Renal cortex interstitium (tissue), 15 donors: ENCODE measurements around the gene KRT6A. TPM values are rescaled to one million over a fixed set of nuclear protein-coding genes. Genes with fewer than 3 reads are reported as not detected.

Experiments
- DNase-seq, 11 donors: peaks; one replicate each; pipeline ENCODE4 v3.0.0-alpha.2; 2013; ENCODE audit warnings: low read depth in 9 of 11, low spot score in 4 of 11; ENCODE audit errors: extremely low read depth in 1 of 11
- long read RNA-seq, 16 experiments: transcript quantifications; one replicate each; lab custom pipeline, GENCODE V29; 2026
- polyA plus RNA-seq, 3 donors: library from polyadenylated mRNA; unstranded; fragments of 120-200 nt; gene quantifications; one replicate each; pipeline ENCODE4 v1.2.1, GENCODE V29; 2013; ENCODE audit not compliant: insufficient read length in 3 of 3

The KRT6A gene
- not detected for polyA plus RNA-seq
- long read RNA-seq, donor 1: 0 reads
- long read RNA-seq, donor 2: 0 reads
- long read RNA-seq, donor 3: 0 reads
- long read RNA-seq, donor 4: 0 reads
- long read RNA-seq, donor 5: 0 reads
- long read RNA-seq, donor 6: 0 reads
- long read RNA-seq, donor 7: 0 reads
- long read RNA-seq, donor 8: 0 reads
- long read RNA-seq, donor 9: 0 reads
- long read RNA-seq, donor 10: 0 reads
- long read RNA-seq, donor 11: 0 reads
- long read RNA-seq, donor 12: 0 reads
- long read RNA-seq, donor 13: 0 reads
- long read RNA-seq, donor 14: 0 reads
- long read RNA-seq, donor 15: 0 reads
- long read RNA-seq, donor 16: 0 reads

GRCh38 chr12:52493172-52493571 is at the start of gene KRT6A:
KRT6A (minus strand) TSS chr12:52493257; CDS start chr12:52493188, 69 bp downstream.
- no peak for DNase-seq

- DNase-seq: no peak
Observed at GRCh38 chr12:52542157-52542556, 49.1 kb upstream of the KRT6A start.

- no peak for DNase-seq
Observed at GRCh38 chr12:52541709-52542108, 48.7 kb upstream of the KRT6A start.

GRCh38 chr12:52540531-52540930 is 47.5 kb upstream of the KRT6A start:
- DNase-seq: no peak

GRCh38 chr12:52539821-52540173 is 46.7 kb upstream of the KRT6A start:
- DNase-seq: no peak

GRCh38 chr12:52539083-52539820 is 46.2 kb upstream of the KRT6A start:
- peak in 10 of 11 donors; percentile 7 to 40 (median 18) for DNase-seq

GRCh38 chr12:52537101-52537500 is 44.0 kb upstream of the KRT6A start:
- DNase-seq: no peak

GRCh38 chr12:52535574-52535973 is 42.5 kb upstream of the KRT6A start:
- DNase-seq: no peak

- DNase-seq: no peak
Observed at GRCh38 chr12:52534482-52534881, 41.4 kb upstream of the KRT6A start.

GRCh38 chr12:52533686-52534470 is 40.8 kb upstream of the KRT6A start:
- no peak for DNase-seq

GRCh38 chr12:52532636-52533035 is 39.6 kb upstream of the KRT6A start:
- no peak for DNase-seq

- no peak for DNase-seq
Observed at GRCh38 chr12:52531566-52532300, 38.7 kb upstream of the KRT6A start.

GRCh38 chr12:52530905-52531304 is 37.8 kb upstream of the KRT6A start:
- no peak for DNase-seq

GRCh38 chr12:52530366-52530765 is 37.3 kb upstream of the KRT6A start:
- no peak for DNase-seq

- no peak for DNase-seq
Observed at GRCh38 chr12:52529846-52530245, 36.8 kb upstream of the KRT6A start.

- DNase-seq: no peak
Observed at GRCh38 chr12:52529417-52529816, 36.4 kb upstream of the KRT6A start.

GRCh38 chr12:52528641-52529143 is 35.6 kb upstream of the KRT6A start:
- no peak for DNase-seq

GRCh38 chr12:52527121-52527800 is 34.2 kb upstream of the KRT6A start:
- no peak for DNase-seq
